PC-9 (cell line): ENCODE results near the gene TTC28.

Experiments
- CTCF ChIP-seq: fragments of 200-600 bp; sonication (generic); conservative IDR thresholded peaks from 2 replicates; pipeline ENCODE4 v1.6.1; 2017; ENCODE audit warnings: mixed run types, antibody characterized with exemption, mild to moderate bottlenecking, moderate library complexity
- EZH2 ChIP-seq: fragments of 200-600 bp; sonication (generic); IDR thresholded peaks from 2 replicates; pipeline ENCODE4 v1.8.0; 2017; ENCODE audit warnings: antibody characterized with exemption, low read depth

GRCh38 chr22:28593299-28593698 is 86.3 kb downstream of the TTC28 start:
- TF ChIP-seq CTCF (no peak), EZH2 (no peak)
